Neuronal stem cell (in vitro differentiated cells): Measurements from ENCODE around the gene DNAH11.

Experiments
- DNase-seq: peaks from one replicate; pipeline ENCODE4 v3.0.0-alpha.2; 2013; ENCODE audit warnings: low spot score
- H2AFZ ChIP-seq: one replicate; pipeline ENCODE4 v1.6.1; 2013; ENCODE audit warnings: mild to moderate bottlenecking, low read length, inconsistent platforms
- H2AK5ac ChIP-seq: 2 replicates; pipeline ENCODE4 v1.6.1; 2013; ENCODE audit warnings: low read depth, mild to moderate bottlenecking, inconsistent platforms, low read length, moderate library complexity, mixed read lengths
- H2BK120ac ChIP-seq: 2 replicates; pipeline ENCODE4 v1.6.1; 2013; ENCODE audit warnings: low read depth, mild to moderate bottlenecking, inconsistent platforms, low read length, moderate library complexity, mixed read lengths
- H2BK12ac ChIP-seq: one replicate; pipeline ENCODE4 v1.6.1; 2013; ENCODE audit warnings: low read length, inconsistent platforms
- H2BK15ac ChIP-seq: 2 replicates; pipeline ENCODE4 v1.6.1; 2013; ENCODE audit warnings: mild to moderate bottlenecking, low read length, inconsistent platforms, mixed read lengths
- H2BK5ac ChIP-seq: one replicate; pipeline ENCODE4 v1.6.1; 2013; ENCODE audit warnings: inconsistent platforms, mild to moderate bottlenecking, low read length, moderate library complexity
- H3K14ac ChIP-seq: one replicate; pipeline ENCODE4 v1.6.1; 2013; ENCODE audit warnings: low read length, inconsistent platforms
- H3K18ac ChIP-seq: 2 replicates; pipeline ENCODE4 v1.6.1; 2013; ENCODE audit warnings: low read length, inconsistent platforms
- H3K23ac ChIP-seq: 2 replicates; pipeline ENCODE4 v1.6.1; 2013; ENCODE audit warnings: low read depth, mild to moderate bottlenecking, mixed read lengths, low read length, inconsistent platforms; ENCODE audit not compliant: poor library complexity
- H3K27ac ChIP-seq: replicated peaks from 3 replicates; pipeline ENCODE4 v1.5.1; 2013; ENCODE audit warnings: low read length, inconsistent platforms
- H3K27me3 ChIP-seq, 3 experiments: 2 replicates each; pipeline ENCODE4 v1.6.1; 2013; ENCODE audit warnings: low read length in 3 of 3, mild to moderate bottlenecking in 2 of 3, inconsistent platforms in 1 of 3, low read depth in 1 of 3, mixed read lengths in 1 of 3, moderate library complexity in 1 of 3; ENCODE audit not compliant: control insufficient read depth in 3 of 3, insufficient read depth in 3 of 3
- H3K36me3 ChIP-seq, 2 donors: replicated peaks in 1 of 2; 2 replicates each; pipeline ENCODE4 v1.6.1; 2013; ENCODE audit warnings: low read length in 2 of 2; ENCODE audit not compliant: control insufficient read depth in 2 of 2, insufficient read depth in 2 of 2
- H3K4ac ChIP-seq: 2 replicates; pipeline ENCODE4 v1.6.1; 2013; ENCODE audit warnings: inconsistent platforms, mild to moderate bottlenecking, low read length, moderate library complexity
- H3K4me1 ChIP-seq, 2 donors: 1 replicate in 1 of 2; 2 replicates in 1 of 2; pipeline ENCODE4 v1.6.1; 2013; ENCODE audit warnings: low read length in 2 of 2, low read depth in 1 of 2; ENCODE audit not compliant: control insufficient read depth in 2 of 2, insufficient read depth in 1 of 2
- H3K4me2 ChIP-seq: one replicate; pipeline ENCODE4 v1.6.1; 2013; ENCODE audit warnings: mild to moderate bottlenecking, low read length, inconsistent platforms; ENCODE audit not compliant: insufficient read depth, poor library complexity, severe bottlenecking
- H3K4me3 ChIP-seq, 2 donors: 2 replicates each; pipeline ENCODE4 v1.5.1; 2013; ENCODE audit warnings: low read length in 2 of 2, mild to moderate bottlenecking in 2 of 2, inconsistent platforms in 1 of 2, moderate library complexity in 1 of 2
- H3K79me1 ChIP-seq: one replicate; pipeline ENCODE4 v1.6.1; 2013; ENCODE audit warnings: low read depth, mild to moderate bottlenecking, inconsistent platforms, low read length, moderate library complexity
- H3K9ac ChIP-seq: one replicate; pipeline ENCODE4 v1.6.1; 2013; ENCODE audit warnings: mild to moderate bottlenecking, low read depth, low read length, inconsistent platforms; ENCODE audit not compliant: poor library complexity
- H3K9me3 ChIP-seq, 2 donors: replicated peaks in 1 of 2; 2 replicates each; pipeline versions ENCODE3 to v1.6.1; 2013; ENCODE audit warnings: low read length in 2 of 2, mild to moderate bottlenecking in 2 of 2, inconsistent platforms in 1 of 2, low read depth in 1 of 2, mixed read lengths in 1 of 2, moderate library complexity in 1 of 2; ENCODE audit not compliant: control insufficient read depth in 2 of 2, insufficient read depth in 1 of 2
- H4K8ac ChIP-seq: one replicate; pipeline ENCODE4 v1.6.1; 2013; ENCODE audit warnings: low read depth, mild to moderate bottlenecking, inconsistent platforms, low read length, moderate library complexity
- H4K91ac ChIP-seq: one replicate; pipeline ENCODE4 v1.6.1; 2013; ENCODE audit warnings: low read length, low read depth, mild to moderate bottlenecking, inconsistent platforms; ENCODE audit not compliant: poor library complexity
- WGBS, 2 donors: extraction: QIAGEN DNeasy Blood & Tissue Kit; methylation state at CpG; one replicate each; pipeline ENCODE4 v1.1.7; 2013; ENCODE audit warnings: missing lambda C conversion rate in 2 of 2, mixed read lengths in 1 of 2; ENCODE audit not compliant: insufficient read length in 2 of 2, insufficient replicate concordance in 1 of 2; ENCODE audit errors: extremely low coverage in 2 of 2; 5-methylcytosine and 5-hydroxymethylcytosine counted together

Gene DNAH11

DNA sequence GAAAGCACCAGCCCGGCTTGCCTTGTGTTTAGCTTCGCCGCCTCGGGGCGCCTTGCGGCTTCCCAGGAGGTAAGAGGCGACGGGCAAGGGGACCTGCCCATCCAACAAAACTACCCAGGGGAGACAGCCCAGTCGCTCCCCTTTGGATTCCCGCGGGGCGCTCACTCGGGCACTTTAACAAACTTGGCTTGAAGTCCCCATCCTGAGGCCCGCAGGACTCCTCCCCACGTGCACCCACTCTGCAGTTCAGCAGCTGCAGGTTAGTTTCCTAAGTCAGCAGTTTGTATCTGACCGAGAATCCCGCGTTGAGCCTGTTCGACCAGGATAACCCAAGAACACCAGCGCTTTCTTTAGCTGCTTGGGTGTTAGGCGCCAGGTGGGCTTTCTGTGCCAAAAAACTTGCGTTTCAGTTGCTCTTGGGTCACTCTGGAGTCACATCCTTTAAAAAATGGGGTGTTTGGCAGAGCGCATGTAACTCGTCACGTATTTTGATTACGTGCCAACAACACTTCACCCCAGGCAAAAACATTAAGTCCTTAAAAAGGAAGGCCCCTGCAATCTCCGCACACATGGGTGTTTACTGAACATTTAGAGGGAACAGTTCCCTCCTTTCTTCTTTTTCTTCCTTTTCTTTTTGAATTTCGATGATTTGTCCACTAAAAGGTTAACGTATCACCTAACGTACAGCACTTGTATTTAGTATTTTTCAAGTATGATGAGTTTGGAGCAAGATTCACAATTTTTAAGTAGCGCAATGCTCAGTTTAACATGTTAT lies 876 bp downstream of the DNAH11 start:
- no peaks in the 10 kb centered on the region for H3K9me3 ChIP-seq
- H3K4me2 ChIP-seq, result peak overlapping the region; percentile 95
- DNase-seq, result peak; percentile 17
- H4K8ac ChIP-seq, result no peak overlapping the region
- no peaks in the 10 kb centered on the region for H3K36me3 ChIP-seq
- H3K4me1 ChIP-seq, result peaks cover 0 to 3% of the 10 kb centered on the region in 2 donors
- peaks cover 0 to 75% (median 22%) of the 10 kb centered on the region in 3 experiments for H3K27me3 ChIP-seq
- H3K18ac ChIP-seq, result peak overlapping the region; percentile 82
- no peak overlapping the region for H2BK5ac ChIP-seq
- peak overlapping the region; percentile 29 for H2BK15ac ChIP-seq
- no peak overlapping the region for H3K27ac ChIP-seq
- no peak overlapping the region for H3K23ac ChIP-seq
- H2BK120ac ChIP-seq, result no peak overlapping the region
- H3K79me1 ChIP-seq, result no peaks in the 10 kb centered on the region
- H2BK12ac ChIP-seq, result no peak overlapping the region
- no peak overlapping the region for H4K91ac ChIP-seq
- H3K9ac ChIP-seq, result no peak overlapping the region
- peak overlapping the region; percentile 92 for H2AFZ ChIP-seq
- H3K14ac ChIP-seq, result peak overlapping the region; percentile 27
- H2AK5ac ChIP-seq, result no peak overlapping the region
- no peak overlapping the region for H3K4ac ChIP-seq
- WGBS, 2 donors, result no CpG with 5 or more reads among the region's 31 CpGs
- H3K4me3 ChIP-seq, result peak overlapping the region; percentile 25 to 79

GRCh38 chr7:21544303-21544656 lies 1.4 kb downstream of the DNAH11 start:
- Histone ChIP-seq H2BK120ac (no peak overlapping the region), H4K91ac (no peak overlapping the region), H3K27me3 (peaks cover 0 to 75% (median 22%) of the 10 kb centered on the region in 3 experiments), H3K14ac (no peak overlapping the region), H3K79me1 (no peaks in the 10 kb centered on the region), H2BK12ac (no peak overlapping the region), H3K4me3 (no peak overlapping the region), H3K4me1 (peaks cover 0 to 3% of the 10 kb centered on the region in 2 donors), H3K18ac (no peak overlapping the region), H3K9ac (no peak overlapping the region), H3K36me3 (no peaks in the 10 kb centered on the region), H2BK5ac (no peak overlapping the region), H3K27ac (no peak overlapping the region), H2BK15ac (no peak overlapping the region), H3K4me2 (no peak overlapping the region), H3K9me3 (no peaks in the 10 kb centered on the region), H2AK5ac (no peak overlapping the region), H3K4ac (no peak overlapping the region), H4K8ac (no peak overlapping the region), H3K23ac (no peak overlapping the region), H2AFZ (no peak overlapping the region)
- no peak for DNase-seq
- no CpG with 5 or more reads among the region's 3 CpGs for WGBS, 2 donors

DNA sequence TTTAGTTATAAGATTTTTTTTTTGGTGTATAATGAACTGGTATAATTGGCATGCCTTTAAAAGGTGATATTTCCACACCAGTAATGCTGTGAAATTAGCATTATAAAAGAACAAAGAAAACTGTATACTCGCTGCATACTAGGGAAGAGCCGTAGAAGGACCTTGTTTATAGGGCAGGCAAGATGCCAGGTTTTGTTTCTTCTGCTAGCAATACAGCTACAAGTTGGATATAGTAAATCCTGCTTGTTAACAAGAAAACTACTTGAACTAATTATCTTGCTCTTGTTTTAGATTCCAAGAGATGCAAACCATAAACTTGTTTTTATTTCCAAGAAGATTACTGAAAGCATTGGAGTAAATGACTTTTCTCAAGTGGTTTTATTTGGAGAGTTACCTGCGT lies 1.9 kb downstream of the DNAH11 start:
- DNase-seq, result no peak
- Histone ChIP-seq H3K9me3 (no peaks in the 10 kb centered on the region), H2BK12ac (no peak overlapping the region), H3K23ac (no peak overlapping the region), H3K4me2 (no peak overlapping the region), H3K79me1 (no peaks in the 10 kb centered on the region), H3K4ac (no peak overlapping the region), H4K91ac (no peak overlapping the region), H2AK5ac (no peak overlapping the region), H2BK15ac (no peak overlapping the region), H4K8ac (no peak overlapping the region), H3K18ac (no peak overlapping the region), H3K14ac (no peak overlapping the region), H3K27me3 (peaks cover 0 to 71% (median 22%) of the 10 kb centered on the region in 3 experiments), H3K4me1 (peaks cover 0 to 3% of the 10 kb centered on the region in 2 donors), H3K27ac (no peak overlapping the region), H2BK5ac (no peak overlapping the region), H2BK120ac (no peak overlapping the region), H3K9ac (no peak overlapping the region), H2AFZ (no peak overlapping the region), H3K4me3 (no peak overlapping the region), H3K36me3 (no peaks in the 10 kb centered on the region)
- no CpG with 5 or more reads among the region's 3 CpGs for WGBS, 2 donors

DNA sequence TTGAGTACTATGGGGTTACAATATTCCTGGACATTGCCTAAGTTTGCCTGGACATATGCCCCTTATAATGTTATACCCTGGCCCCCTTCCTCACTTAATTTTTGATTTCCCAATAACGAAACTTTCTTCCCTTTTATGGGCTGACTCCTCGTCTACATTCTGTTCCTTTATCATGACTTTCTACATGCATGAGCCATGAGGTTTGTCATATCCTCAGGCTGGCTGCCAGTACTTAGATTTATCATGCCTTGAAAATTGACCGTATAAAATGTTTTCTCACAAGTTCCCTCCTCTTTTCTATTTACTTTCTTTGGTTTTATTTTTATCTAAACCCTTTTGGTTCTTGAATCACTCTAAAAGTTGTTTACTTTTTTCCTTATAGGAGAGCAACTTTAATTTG lies 4.7 kb downstream of the DNAH11 start:
- Histone ChIP-seq H3K79me1 (no peaks in the 10 kb centered on the region), H3K4ac (no peak overlapping the region), H3K4me1 (peaks cover 0 to 3% of the 10 kb centered on the region in 2 donors), H4K8ac (no peak overlapping the region), H2BK15ac (no peak overlapping the region), H3K36me3 (no peaks in the 10 kb centered on the region), H3K4me3 (no peak overlapping the region), H3K4me2 (no peak overlapping the region), H3K18ac (no peak overlapping the region), H3K27ac (no peak overlapping the region), H3K27me3 (peaks cover 0 to 47% (median 17%) of the 10 kb centered on the region in 3 experiments), H3K9me3 (no peaks in the 10 kb centered on the region), H2BK5ac (no peak overlapping the region), H4K91ac (no peak overlapping the region), H2AK5ac (no peak overlapping the region), H2AFZ (no peak overlapping the region), H3K14ac (no peak overlapping the region), H3K9ac (no peak overlapping the region), H3K23ac (no peak overlapping the region), H2BK12ac (no peak overlapping the region), H2BK120ac (no peak overlapping the region)
- no CpG with 5 or more reads among the region's 3 CpGs for WGBS, 2 donors
- no peak for DNase-seq
